ENCODE measurements around the gene ADARB2. TPM values are rescaled to one million over a fixed set of nuclear protein-coding genes. Genes with fewer than 3 reads are reported as not detected.

The ADARB2 gene
- total RNA-seq, 2 donors from 2014 or later = 1.1 to 1.8 TPM

DNA sequence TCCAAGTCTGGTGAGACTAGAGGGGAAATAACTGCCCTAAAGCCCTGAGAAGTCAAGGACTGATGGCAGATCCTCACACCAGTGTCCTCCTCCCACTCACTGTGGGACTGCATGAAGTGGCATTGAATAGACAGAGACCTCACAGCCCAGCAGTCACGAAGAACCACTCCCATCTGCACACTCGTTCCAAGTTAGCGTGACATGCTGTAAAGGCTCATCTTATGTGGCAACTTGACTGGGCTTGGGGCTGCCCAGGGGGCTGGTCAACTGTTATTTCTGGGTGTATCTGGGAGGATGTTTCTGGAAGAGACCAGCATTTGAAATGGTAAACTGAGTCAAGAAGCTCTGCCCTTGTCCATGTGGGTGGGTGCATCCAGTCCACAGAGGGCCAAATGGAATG lies 104.7 kb downstream of the ADARB2 start:
- H3K9ac ChIP-seq (ENCODE audit: extremely low read depth, low read length, poor library complexity, severe bottlenecking) = no peak overlapping the region
- Mint-ChIP-seq H3K27ac (no peak overlapping the region), H3K4me1 (peaks cover 4% of the 10 kb centered on the region), H3K27me3 (ENCODE audit: insufficient read depth) (no peaks in the 10 kb centered on the region), H3K4me3 (no peak overlapping the region), H3K36me3 (ENCODE audit: low read depth) (no peaks in the 10 kb centered on the region), H3K9me3 (no peaks in the 10 kb centered on the region)
- no peaks in the 10 kb centered on the region for H3K9me3 ChIP-seq (ENCODE audit: control insufficient read depth, low read length)
- 96 to 100% methylated on average over 3 of the region's 3 CpGs for WGBS, 2 experiments (ENCODE audit: insufficient coverage in 1 of 2, insufficient read length in 1 of 2)
- no peaks in the 10 kb centered on the region for H3K36me3 ChIP-seq (ENCODE audit: control insufficient read depth, insufficient read depth, low read length)
- DNase-seq = no peak
- TF ChIP-seq, protein P1, sequence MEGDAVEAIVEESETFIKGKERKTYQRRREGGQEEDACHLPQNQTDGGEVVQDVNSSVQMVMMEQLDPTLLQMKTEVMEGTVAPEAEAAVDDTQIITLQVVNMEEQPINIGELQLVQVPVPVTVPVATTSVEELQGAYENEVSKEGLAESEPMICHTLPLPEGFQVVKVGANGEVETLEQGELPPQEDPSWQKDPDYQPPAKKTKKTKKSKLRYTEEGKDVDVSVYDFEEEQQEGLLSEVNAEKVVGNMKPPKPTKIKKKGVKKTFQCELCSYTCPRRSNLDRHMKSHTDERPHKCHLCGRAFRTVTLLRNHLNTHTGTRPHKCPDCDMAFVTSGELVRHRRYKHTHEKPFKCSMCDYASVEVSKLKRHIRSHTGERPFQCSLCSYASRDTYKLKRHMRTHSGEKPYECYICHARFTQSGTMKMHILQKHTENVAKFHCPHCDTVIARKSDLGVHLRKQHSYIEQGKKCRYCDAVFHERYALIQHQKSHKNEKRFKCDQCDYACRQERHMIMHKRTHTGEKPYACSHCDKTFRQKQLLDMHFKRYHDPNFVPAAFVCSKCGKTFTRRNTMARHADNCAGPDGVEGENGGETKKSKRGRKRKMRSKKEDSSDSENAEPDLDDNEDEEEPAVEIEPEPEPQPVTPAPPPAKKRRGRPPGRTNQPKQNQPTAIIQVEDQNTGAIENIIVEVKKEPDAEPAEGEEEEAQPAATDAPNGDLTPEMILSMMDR (conservative IDR thresholded peaks at IDR 0.05) = no peak
- no peaks in the 10 kb centered on the region for H3K4me1 ChIP-seq (ENCODE audit: control insufficient read depth, insufficient read depth, low read length)
- H3K27ac ChIP-seq (ENCODE audit: low read depth, low read length) = no peak overlapping the region
- H3K27me3 ChIP-seq (ENCODE audit: control insufficient read depth, insufficient read depth, low read length, poor library complexity, severe bottlenecking) = no peaks in the 10 kb centered on the region
- no peak overlapping the region for H3K4me3 ChIP-seq (ENCODE audit: low read length)

DNA sequence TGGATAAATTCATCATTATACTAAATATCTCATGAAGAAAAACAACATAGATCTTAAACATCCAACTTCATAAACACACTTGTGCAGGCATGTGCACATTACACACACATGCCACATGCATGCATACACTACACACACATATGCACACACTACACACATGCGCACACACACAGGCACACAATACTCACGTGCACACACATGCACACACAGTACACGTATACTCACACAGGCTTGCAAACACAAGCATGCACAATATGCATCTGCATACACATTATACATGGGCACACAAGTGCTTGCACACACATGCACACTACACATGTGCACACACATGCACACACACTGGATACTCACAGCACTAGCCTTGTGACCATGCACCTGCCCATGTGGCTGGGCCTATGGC lies 105.2 kb downstream of the ADARB2 start:
- no peaks in the 10 kb centered on the region for H3K9me3 ChIP-seq (ENCODE audit: control insufficient read depth, low read length)
- no peaks in the 10 kb centered on the region for H3K9me3 Mint-ChIP-seq
- 90 to 97% methylated on average over 3 of the region's 3 CpGs for WGBS, 2 experiments (ENCODE audit: insufficient coverage in 1 of 2, insufficient read length in 1 of 2)
- H3K27me3 ChIP-seq (ENCODE audit: control insufficient read depth, insufficient read depth, low read length, poor library complexity, severe bottlenecking) = no peaks in the 10 kb centered on the region
- no peak overlapping the region for H3K4me3 Mint-ChIP-seq
- H3K27ac ChIP-seq (ENCODE audit: low read depth, low read length) = no peak overlapping the region
- DNase-seq = peak; percentile 5
- peaks cover 4% of the 10 kb centered on the region for H3K4me1 Mint-ChIP-seq
- no peak overlapping the region for H3K27ac Mint-ChIP-seq
- no peaks in the 10 kb centered on the region for H3K36me3 ChIP-seq (ENCODE audit: control insufficient read depth, insufficient read depth, low read length)
- TF ChIP-seq, protein P1 (conservative IDR thresholded peaks at IDR 0.05) = no peak
- H3K4me1 ChIP-seq (ENCODE audit: control insufficient read depth, insufficient read depth, low read length) = no peaks in the 10 kb centered on the region
- H3K36me3 Mint-ChIP-seq (ENCODE audit: low read depth) = no peaks in the 10 kb centered on the region
- no peaks in the 10 kb centered on the region for H3K27me3 Mint-ChIP-seq (ENCODE audit: insufficient read depth)
- H3K9ac ChIP-seq (ENCODE audit: extremely low read depth, low read length, poor library complexity, severe bottlenecking) = no peak overlapping the region
- H3K4me3 ChIP-seq (ENCODE audit: low read length) = no peak overlapping the region

DNA sequence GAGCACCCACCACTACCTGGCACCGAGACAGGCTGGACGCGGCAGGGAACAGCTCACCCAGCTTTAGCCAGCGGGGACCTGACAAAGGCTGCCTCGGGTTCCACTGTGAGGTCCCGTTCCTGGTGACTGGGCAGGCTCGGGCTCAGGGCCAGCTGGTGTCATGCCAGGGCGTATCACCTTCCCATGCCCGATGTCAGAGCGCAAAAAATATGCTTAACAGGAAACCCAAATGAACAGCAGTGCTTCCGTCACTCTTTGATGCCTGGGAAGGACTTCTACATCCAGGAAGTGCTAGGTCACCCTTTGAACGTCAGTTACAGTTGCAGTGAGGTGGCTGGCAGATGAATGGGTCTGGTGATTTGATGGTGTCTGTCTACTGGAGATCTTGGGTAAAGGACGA lies 106.0 kb downstream of the ADARB2 start:
- Mint-ChIP-seq H3K27ac (no peak overlapping the region), H3K36me3 (ENCODE audit: low read depth) (no peaks in the 10 kb centered on the region)
- WGBS, 2 experiments (ENCODE audit: insufficient coverage in 1 of 2, insufficient read length in 1 of 2) = 90 to 97% methylated on average over 12 to 13 of the region's 13 CpGs

More for the DNA sequence above, 106.0 kb downstream of the ADARB2 start:
- Histone ChIP-seq H3K9ac (ENCODE audit: extremely low read depth, low read length, poor library complexity, severe bottlenecking) (no peak overlapping the region), H3K4me3 (ENCODE audit: low read length) (no peak overlapping the region), H3K9me3 (ENCODE audit: control insufficient read depth, low read length) (no peaks in the 10 kb centered on the region), H3K36me3 (ENCODE audit: control insufficient read depth, insufficient read depth, low read length) (no peaks in the 10 kb centered on the region), H3K4me1 (ENCODE audit: control insufficient read depth, insufficient read depth, low read length) (no peaks in the 10 kb centered on the region), H3K27me3 (ENCODE audit: control insufficient read depth, insufficient read depth, low read length, poor library complexity, severe bottlenecking) (no peaks in the 10 kb centered on the region), H3K27ac (ENCODE audit: low read depth, low read length) (no peak overlapping the region)
- Mint-ChIP-seq H3K4me3 (no peak overlapping the region), H3K9me3 (no peaks in the 10 kb centered on the region), H3K27me3 (ENCODE audit: insufficient read depth) (no peaks in the 10 kb centered on the region), H3K4me1 (peaks cover 4% of the 10 kb centered on the region)
- TF ChIP-seq, protein P1 (conservative IDR thresholded peaks at IDR 0.05) = no peak
- DNase-seq = peak; percentile 32
